A549 treated with GW870086 at 1 μM for 4 hours (cell line): ENCODE results near the gene GON4L. TPM values are rescaled to one million over a fixed set of nuclear protein-coding genes. Genes with fewer than 3 reads are reported as not detected.

Experiments
- total RNA-seq: library from RNA; stranded (reverse); fragments of 200-300 nt; extraction: Qiagen RNA extraction; gene quantifications from 5 replicates; pipeline ENCODE4 v1.2.3, GENCODE V29; 2022; ENCODE audit warnings: low read depth

GON4L gene, protein sequence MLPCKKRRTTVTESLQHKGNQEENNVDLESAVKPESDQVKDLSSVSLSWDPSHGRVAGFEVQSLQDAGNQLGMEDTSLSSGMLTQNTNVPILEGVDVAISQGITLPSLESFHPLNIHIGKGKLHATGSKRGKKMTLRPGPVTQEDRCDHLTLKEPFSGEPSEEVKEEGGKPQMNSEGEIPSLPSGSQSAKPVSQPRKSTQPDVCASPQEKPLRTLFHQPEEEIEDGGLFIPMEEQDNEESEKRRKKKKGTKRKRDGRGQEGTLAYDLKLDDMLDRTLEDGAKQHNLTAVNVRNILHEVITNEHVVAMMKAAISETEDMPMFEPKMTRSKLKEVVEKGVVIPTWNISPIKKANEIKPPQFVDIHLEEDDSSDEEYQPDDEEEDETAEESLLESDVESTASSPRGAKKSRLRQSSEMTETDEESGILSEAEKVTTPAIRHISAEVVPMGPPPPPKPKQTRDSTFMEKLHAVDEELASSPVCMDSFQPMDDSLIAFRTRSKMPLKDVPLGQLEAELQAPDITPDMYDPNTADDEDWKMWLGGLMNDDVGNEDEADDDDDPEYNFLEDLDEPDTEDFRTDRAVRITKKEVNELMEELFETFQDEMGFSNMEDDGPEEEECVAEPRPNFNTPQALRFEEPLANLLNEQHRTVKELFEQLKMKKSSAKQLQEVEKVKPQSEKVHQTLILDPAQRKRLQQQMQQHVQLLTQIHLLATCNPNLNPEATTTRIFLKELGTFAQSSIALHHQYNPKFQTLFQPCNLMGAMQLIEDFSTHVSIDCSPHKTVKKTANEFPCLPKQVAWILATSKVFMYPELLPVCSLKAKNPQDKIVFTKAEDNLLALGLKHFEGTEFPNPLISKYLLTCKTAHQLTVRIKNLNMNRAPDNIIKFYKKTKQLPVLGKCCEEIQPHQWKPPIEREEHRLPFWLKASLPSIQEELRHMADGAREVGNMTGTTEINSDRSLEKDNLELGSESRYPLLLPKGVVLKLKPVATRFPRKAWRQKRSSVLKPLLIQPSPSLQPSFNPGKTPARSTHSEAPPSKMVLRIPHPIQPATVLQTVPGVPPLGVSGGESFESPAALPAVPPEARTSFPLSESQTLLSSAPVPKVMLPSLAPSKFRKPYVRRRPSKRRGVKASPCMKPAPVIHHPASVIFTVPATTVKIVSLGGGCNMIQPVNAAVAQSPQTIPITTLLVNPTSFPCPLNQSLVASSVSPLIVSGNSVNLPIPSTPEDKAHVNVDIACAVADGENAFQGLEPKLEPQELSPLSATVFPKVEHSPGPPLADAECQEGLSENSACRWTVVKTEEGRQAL (N-terminal part only)
- total RNA-seq, result 13.1 to 16.6 TPM (median 14.8 TPM) in 5 replicates

DNA sequence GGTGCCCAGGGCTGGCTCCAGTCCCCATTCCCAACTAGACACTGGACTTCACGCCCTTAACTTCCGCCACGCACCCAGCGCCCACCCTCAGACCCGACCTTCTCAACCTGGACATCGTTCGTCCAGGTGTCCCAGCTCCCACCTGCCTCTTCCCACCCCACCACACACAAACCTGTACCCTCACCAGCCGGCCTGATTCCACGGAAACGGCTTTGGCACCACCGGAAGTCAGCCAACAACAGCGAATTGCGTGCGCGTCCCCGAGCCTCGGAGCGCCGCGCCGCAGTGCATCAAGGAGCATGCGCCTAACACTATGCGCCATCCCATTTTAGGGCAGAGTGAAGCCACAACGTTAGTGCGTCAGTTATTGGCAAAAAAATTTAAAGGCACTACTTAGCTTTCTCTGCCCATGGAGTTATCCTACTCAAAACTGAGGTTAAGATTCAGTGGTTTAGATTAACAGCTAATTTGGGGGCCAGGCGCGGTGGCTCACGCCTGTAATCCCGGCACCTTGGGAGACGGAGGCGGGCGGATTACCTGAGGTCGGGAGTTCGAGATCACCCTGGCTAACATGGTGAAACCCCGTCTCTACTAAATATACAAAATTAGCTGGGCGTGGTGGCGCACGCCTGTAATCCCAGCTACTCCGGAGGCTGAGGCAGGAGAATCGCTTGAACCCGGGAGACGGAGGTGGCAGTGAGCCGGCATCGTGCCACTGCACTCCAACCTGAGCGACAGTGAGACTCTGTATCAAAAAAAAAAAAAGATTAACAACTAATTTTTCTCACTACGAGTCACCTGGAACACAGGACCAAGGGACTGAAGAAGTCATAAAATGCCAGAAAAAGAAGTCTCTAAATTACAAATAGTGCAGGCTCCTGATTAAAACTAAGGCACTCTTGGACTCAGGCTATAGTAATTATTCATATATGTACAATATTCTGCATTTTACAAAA lies at the start of gene GON4L:
TSS of gene GON4L (minus strand) at position 240 of the 956 bp plus-strand sequence. CDS start 3,434 bp downstream, outside the sequence.

DNA sequence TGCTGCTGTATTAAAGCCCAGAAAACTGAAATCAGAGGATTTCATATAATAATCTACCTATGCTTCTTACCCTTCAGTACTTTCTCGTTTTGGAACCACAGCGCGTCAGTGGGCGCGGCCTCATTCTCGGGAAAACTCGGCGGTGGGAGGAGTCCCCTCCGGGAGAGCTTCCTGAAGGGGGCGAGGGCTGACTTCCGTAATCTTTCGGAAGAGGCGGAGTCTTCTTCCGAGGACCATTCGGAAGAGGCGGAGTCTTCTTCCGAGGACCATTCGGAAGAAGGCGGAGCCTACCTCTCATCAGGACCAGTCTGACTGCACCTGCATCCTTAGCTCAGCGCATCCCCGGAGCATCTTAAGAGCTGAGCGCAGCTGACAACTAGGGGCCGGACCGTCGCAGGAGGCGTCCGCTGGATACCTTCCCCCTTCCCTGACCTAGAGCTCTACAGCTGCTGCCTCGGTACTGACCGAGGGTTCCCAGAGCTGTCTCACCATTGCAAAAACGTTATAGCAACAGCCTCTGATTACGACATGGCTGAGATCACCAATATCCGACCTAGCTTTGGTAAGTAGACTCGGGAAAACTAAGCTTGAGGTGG lies 2.3 kb upstream of the GON4L start, which contains the start of gene SYT11:
TSS of gene SYT11 (plus strand) at position 334 of the 596 bp plus-strand sequence. CDS start at position 529, 195 bp downstream.

Other genes starting within 250 kb of the GON4L start
- 38.7 to 45.2 TPM (median 40.7 TPM) in 5 replicates for gene MSTO1, start 247.0 kb downstream of the GON4L start, total RNA-seq
- 42.1 to 47.2 TPM (median 47.0 TPM) in 5 replicates for gene YY1AP1, start 168.4 kb downstream of the GON4L start, total RNA-seq
- gene DAP3, start 168.1 kb downstream of the GON4L start, total RNA-seq, result 107 to 131 TPM (median 117 TPM) in 5 replicates
- gene SYT11, start 2.4 kb upstream of the GON4L start, total RNA-seq, result 1.0 to 1.3 TPM (median 1.1 TPM) in 5 replicates
- gene RIT1, start 54.1 kb upstream of the GON4L start, total RNA-seq, result 21.5 to 24.8 TPM (median 22.5 TPM) in 5 replicates
- 20.1 to 26.0 TPM (median 23.3 TPM) in 5 replicates for gene KHDC4, start 77.2 kb upstream of the GON4L start, total RNA-seq
- gene RXFP4, start 84.4 kb upstream of the GON4L start, total RNA-seq, result not detected in 5 replicates
- 37.0 to 47.9 TPM (median 45.4 TPM) in 5 replicates for gene ARHGEF2, start 121.3 kb upstream of the GON4L start, total RNA-seq
- 260 to 269 TPM (median 265 TPM) in 5 replicates for gene SSR2, start 163.7 kb upstream of the GON4L start, total RNA-seq
- 32.7 to 44.1 TPM (median 39.4 TPM) in 5 replicates for gene UBQLN4, start 196.6 kb upstream of the GON4L start, total RNA-seq
- gene LAMTOR2, start 197.6 kb upstream of the GON4L start, total RNA-seq, result 155 to 166 TPM (median 160 TPM) in 5 replicates
- gene RAB25, start 203.9 kb upstream of the GON4L start, total RNA-seq, result not detected in 5 replicates
- gene MEX3A, start 225.3 kb upstream of the GON4L start, total RNA-seq, result 0.98 to 2.3 TPM (median 1.8 TPM) in 5 replicates